ENCODE measurements around the gene ANKS1B.

DNA sequence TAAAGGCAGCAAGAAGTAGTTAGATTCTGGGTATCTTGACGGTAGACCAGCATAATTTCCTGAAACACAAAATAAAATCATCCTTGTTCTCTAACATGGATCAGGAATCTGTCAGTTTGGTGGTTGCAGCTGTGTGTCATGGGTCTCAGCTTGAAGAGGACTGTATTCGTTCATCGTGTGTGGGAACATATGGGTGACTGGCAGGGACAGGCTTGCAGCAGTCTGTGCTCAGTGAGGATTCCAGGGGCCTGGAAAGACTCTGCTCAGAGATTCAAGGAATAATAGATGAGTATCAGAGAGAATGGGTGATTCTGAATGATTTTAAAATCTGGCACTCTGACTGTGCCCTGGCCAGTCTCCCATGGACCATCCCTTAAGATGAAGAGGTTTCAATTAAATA, 918.0 kb downstream of the ANKS1B start:
- TF ChIP-seq, protein P1, sequence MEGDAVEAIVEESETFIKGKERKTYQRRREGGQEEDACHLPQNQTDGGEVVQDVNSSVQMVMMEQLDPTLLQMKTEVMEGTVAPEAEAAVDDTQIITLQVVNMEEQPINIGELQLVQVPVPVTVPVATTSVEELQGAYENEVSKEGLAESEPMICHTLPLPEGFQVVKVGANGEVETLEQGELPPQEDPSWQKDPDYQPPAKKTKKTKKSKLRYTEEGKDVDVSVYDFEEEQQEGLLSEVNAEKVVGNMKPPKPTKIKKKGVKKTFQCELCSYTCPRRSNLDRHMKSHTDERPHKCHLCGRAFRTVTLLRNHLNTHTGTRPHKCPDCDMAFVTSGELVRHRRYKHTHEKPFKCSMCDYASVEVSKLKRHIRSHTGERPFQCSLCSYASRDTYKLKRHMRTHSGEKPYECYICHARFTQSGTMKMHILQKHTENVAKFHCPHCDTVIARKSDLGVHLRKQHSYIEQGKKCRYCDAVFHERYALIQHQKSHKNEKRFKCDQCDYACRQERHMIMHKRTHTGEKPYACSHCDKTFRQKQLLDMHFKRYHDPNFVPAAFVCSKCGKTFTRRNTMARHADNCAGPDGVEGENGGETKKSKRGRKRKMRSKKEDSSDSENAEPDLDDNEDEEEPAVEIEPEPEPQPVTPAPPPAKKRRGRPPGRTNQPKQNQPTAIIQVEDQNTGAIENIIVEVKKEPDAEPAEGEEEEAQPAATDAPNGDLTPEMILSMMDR (IDR thresholded peaks at IDR 0.05): no peak
- TF ChIP-seq POLR2AphosphoS5 (IDR thresholded peaks at IDR 0.05): no peak
- TF ChIP-seq EP300 (IDR thresholded peaks at IDR 0.05): no peak
- no peak for TF ChIP-seq POLR2A (IDR thresholded peaks at IDR 0.05)
